ENCODE measurements around the gene PITPNM2. TPM values are rescaled to one million over a fixed set of nuclear protein-coding genes. Genes with fewer than 3 reads are reported as not detected.

The PITPNM2 gene
- total and polyA plus RNA-seq, 9 of the 15 experiments (the other 6 are each of a cell fraction or from before 2014, with no cell fraction given), result 0.03 to 10.8 (median 2.9) TPM

DNA sequence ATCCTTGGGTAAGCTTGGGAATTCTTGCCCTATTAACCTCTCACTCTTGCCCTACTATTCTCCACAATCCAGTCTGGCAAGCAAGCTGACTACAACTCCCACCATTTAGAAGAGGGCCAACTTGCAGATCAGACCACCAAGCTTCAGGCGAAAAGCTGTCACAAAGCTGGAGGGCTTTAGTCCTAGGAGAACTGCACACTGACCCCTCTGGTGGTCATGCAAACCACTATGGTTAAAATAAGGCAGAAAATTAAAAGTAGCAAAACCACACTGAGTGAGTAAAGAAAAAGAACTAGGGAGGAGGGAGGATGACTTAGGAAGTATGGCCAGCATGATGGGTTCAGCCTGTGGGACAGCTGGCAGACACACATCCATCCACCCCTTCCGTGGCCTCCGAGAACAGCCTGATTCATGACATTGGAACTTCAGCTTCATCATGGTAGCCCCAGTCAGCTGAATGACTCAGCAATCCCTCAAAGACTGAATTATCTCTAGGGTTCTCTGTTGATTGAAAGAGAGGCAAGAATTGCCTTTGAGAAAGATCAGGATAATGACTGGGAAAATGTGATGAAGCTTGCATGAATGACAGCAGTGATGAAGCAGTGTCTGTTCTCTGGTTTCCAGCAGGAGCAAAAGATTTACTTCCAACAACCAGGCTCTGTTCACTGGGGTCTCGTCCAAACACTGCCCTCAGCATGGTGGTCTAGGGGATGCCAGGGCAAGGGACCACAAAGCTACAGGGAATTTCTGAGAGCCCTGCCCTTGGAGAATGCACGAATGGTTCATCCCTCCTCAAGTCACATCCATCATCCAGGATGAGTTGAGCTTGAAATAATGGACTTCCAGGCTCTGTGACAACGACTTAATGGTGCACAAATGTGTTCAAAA is 24.4 kb downstream of the PITPNM2 start (continued):
- TF ChIP-seq SMARCE1 (IDR thresholded peaks at IDR 0.05), result peak; percentile 93
- TF ChIP-seq YY1 (IDR thresholded peaks at IDR 0.05; ENCODE audit: borderline replicate concordance in 1 of 3, control insufficient read depth in 1 of 3, extremely low read depth in 1 of 3, insufficient read depth in 3 of 3, insufficient read length in 1 of 3, insufficient replicate concordance in 2 of 3, low read depth in 1 of 3, low read length in 2 of 3), result peak in 1 of 3 experiments; percentile 66
- TF ChIP-seq ESRRB (CRISPR knock-in tag; IDR thresholded peaks at IDR 0.05; ENCODE audit: borderline replicate concordance), result no peak
- TF ChIP-seq, protein P1, sequence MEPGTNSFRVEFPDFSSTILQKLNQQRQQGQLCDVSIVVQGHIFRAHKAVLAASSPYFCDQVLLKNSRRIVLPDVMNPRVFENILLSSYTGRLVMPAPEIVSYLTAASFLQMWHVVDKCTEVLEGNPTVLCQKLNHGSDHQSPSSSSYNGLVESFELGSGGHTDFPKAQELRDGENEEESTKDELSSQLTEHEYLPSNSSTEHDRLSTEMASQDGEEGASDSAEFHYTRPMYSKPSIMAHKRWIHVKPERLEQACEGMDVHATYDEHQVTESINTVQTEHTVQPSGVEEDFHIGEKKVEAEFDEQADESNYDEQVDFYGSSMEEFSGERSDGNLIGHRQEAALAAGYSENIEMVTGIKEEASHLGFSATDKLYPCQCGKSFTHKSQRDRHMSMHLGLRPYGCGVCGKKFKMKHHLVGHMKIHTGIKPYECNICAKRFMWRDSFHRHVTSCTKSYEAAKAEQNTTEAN (CRISPR knock-in tag; IDR thresholded peaks at IDR 0.05), result no peak
- TF ChIP-seq ZNF551 (CRISPR knock-in tag; IDR thresholded peaks at IDR 0.05), result no peak
- TF ChIP-seq ZNF76 (CRISPR knock-in tag; IDR thresholded peaks at IDR 0.05; ENCODE audit: borderline replicate concordance), result no peak
- TF ChIP-seq RUNX1 (IDR thresholded peaks at IDR 0.05; ENCODE audit: low read depth), result no peak
- TF ChIP-seq, protein P2, sequence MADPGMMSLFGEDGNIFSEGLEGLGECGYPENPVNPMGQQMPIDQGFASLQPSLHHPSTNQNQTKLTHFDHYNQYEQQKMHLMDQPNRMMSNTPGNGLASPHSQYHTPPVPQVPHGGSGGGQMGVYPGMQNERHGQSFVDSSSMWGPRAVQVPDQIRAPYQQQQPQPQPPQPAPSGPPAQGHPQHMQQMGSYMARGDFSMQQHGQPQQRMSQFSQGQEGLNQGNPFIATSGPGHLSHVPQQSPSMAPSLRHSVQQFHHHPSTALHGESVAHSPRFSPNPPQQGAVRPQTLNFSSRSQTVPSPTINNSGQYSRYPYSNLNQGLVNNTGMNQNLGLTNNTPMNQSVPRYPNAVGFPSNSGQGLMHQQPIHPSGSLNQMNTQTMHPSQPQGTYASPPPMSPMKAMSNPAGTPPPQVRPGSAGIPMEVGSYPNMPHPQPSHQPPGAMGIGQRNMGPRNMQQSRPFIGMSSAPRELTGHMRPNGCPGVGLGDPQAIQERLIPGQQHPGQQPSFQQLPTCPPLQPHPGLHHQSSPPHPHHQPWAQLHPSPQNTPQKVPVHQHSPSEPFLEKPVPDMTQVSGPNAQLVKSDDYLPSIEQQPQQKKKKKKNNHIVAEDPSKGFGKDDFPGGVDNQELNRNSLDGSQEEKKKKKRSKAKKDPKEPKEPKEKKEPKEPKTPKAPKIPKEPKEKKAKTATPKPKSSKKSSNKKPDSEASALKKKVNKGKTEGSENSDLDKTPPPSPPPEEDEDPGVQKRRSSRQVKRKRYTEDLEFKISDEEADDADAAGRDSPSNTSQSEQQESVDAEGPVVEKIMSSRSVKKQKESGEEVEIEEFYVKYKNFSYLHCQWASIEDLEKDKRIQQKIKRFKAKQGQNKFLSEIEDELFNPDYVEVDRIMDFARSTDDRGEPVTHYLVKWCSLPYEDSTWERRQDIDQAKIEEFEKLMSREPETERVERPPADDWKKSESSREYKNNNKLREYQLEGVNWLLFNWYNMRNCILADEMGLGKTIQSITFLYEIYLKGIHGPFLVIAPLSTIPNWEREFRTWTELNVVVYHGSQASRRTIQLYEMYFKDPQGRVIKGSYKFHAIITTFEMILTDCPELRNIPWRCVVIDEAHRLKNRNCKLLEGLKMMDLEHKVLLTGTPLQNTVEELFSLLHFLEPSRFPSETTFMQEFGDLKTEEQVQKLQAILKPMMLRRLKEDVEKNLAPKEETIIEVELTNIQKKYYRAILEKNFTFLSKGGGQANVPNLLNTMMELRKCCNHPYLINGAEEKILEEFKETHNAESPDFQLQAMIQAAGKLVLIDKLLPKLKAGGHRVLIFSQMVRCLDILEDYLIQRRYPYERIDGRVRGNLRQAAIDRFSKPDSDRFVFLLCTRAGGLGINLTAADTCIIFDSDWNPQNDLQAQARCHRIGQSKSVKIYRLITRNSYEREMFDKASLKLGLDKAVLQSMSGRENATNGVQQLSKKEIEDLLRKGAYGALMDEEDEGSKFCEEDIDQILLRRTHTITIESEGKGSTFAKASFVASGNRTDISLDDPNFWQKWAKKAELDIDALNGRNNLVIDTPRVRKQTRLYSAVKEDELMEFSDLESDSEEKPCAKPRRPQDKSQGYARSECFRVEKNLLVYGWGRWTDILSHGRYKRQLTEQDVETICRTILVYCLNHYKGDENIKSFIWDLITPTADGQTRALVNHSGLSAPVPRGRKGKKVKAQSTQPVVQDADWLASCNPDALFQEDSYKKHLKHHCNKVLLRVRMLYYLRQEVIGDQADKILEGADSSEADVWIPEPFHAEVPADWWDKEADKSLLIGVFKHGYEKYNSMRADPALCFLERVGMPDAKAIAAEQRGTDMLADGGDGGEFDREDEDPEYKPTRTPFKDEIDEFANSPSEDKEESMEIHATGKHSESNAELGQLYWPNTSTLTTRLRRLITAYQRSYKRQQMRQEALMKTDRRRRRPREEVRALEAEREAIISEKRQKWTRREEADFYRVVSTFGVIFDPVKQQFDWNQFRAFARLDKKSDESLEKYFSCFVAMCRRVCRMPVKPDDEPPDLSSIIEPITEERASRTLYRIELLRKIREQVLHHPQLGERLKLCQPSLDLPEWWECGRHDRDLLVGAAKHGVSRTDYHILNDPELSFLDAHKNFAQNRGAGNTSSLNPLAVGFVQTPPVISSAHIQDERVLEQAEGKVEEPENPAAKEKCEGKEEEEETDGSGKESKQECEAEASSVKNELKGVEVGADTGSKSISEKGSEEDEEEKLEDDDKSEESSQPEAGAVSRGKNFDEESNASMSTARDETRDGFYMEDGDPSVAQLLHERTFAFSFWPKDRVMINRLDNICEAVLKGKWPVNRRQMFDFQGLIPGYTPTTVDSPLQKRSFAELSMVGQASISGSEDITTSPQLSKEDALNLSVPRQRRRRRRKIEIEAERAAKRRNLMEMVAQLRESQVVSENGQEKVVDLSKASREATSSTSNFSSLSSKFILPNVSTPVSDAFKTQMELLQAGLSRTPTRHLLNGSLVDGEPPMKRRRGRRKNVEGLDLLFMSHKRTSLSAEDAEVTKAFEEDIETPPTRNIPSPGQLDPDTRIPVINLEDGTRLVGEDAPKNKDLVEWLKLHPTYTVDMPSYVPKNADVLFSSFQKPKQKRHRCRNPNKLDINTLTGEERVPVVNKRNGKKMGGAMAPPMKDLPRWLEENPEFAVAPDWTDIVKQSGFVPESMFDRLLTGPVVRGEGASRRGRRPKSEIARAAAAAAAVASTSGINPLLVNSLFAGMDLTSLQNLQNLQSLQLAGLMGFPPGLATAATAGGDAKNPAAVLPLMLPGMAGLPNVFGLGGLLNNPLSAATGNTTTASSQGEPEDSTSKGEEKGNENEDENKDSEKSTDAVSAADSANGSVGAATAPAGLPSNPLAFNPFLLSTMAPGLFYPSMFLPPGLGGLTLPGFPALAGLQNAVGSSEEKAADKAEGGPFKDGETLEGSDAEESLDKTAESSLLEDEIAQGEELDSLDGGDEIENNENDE (IDR thresholded peaks at IDR 0.05; ENCODE audit: low read depth, low read length), result no peak
- TF ChIP-seq CHAMP1 (IDR thresholded peaks at IDR 0.05), result no peak
- no peak for TF ChIP-seq STAG1 (CRISPR knock-in tag; IDR thresholded peaks at IDR 0.05; ENCODE audit: borderline replicate concordance)

Data from K562 (cell line).